Activated CD4-positive, alpha-beta memory T cell treated with anti-CD3 and anti-CD28 coated beads, Interleukin-2, amount 10 ng/mL, durations not matched to agents 7 days and 5 days (primary cell): Measurements from ENCODE around the gene FHOD3. TPM values are rescaled to one million over a fixed set of nuclear protein-coding genes. Genes with fewer than 3 reads are reported as not detected.
"Not testable (repeated sequence)": the region's sequence is repeated elsewhere in the genome, so short reads cannot be mapped to it uniquely, and the experiment has no call there.

Experiments
- CTCF ChIA-PET: fragments of 350-600 bp; sonication (Branson Sonifier 250); formaldehyde crosslinking; loops from one replicate; lab custom pipeline; 2021; ENCODE audit warnings: antibody characterized with exemption, inconsistent platforms; lab: Charles Lee
- POLR2A ChIA-PET: fragments of 350-600 bp; sonication (Branson Sonifier 250); formaldehyde crosslinking; loops from one replicate; lab custom pipeline; 2021; ENCODE audit warnings: antibody characterized with exemption; lab: Charles Lee
- DNase-seq: peaks from one replicate; pipeline ENCODE4 v3.0.0-alpha.2; 2020
- H3K27ac Mint-ChIP-seq: one replicate; pipeline ENCODE4 v1.8.0; 2021; ENCODE audit warnings: mild to moderate bottlenecking, mixed read lengths
- H3K27me3 Mint-ChIP-seq: one replicate; pipeline ENCODE4 v1.8.0; 2021; ENCODE audit warnings: mixed read lengths
- H3K36me3 Mint-ChIP-seq: one replicate; pipeline ENCODE4 v1.8.0; 2021; ENCODE audit warnings: low read depth, mixed read lengths
- H3K4me1 Mint-ChIP-seq: one replicate; pipeline ENCODE4 v1.8.0; 2021; ENCODE audit warnings: mixed read lengths
- H3K4me3 Mint-ChIP-seq: one replicate; pipeline ENCODE4 v1.8.0; 2021; ENCODE audit warnings: mild to moderate bottlenecking, mixed read lengths
- H3K9me3 Mint-ChIP-seq: one replicate; pipeline ENCODE4 v1.8.0; 2021; ENCODE audit warnings: mixed read lengths
- total RNA-seq, 2 experiments: library from RNA; stranded (reverse); gene quantifications; one replicate each; pipeline ENCODE4 v1.2.3, GENCODE V29; 2021

Gene FHOD3
- total RNA-seq, 2 experiments from 2014 or later = not detected

GRCh38 chr18:36717422-36718110 is 420.1 kb downstream of the FHOD3 start:
- Mint-ChIP-seq H3K4me1 (no peaks in the 10 kb centered on the region), H3K27me3 (peaks cover 7% of the 10 kb centered on the region), H3K9me3 (no peaks in the 10 kb centered on the region), H3K4me3 (no peak overlapping the region), H3K36me3 (no peaks in the 10 kb centered on the region), H3K27ac (no peak overlapping the region)
- CTCF ChIA-PET = no interaction called here
- no peak for DNase-seq
- POLR2A ChIA-PET = no interaction called here

- Mint-ChIP-seq H3K36me3 (no peaks in the 10 kb centered on the region), H3K27me3 (peaks cover 6% of the 10 kb centered on the region), H3K4me1 (no peaks in the 10 kb centered on the region), H3K4me3 (no peak overlapping the region), H3K9me3 (no peaks in the 10 kb centered on the region), H3K27ac (no peak overlapping the region)
- CTCF ChIA-PET = no interaction called here
- POLR2A ChIA-PET = no interaction called here
- no peak for DNase-seq
Observed at GRCh38 chr18:36718705-36719328, 421.3 kb downstream of the FHOD3 start.

- ChIA-PET POLR2A (no interaction called here), CTCF (interaction anchor here (0.6 kb wide), 1 partner anchor 608 kb away, joined by 3 read pairs; no protein-coding TSS in a partner anchor)
- H3K4me3 Mint-ChIP-seq = no peak overlapping the region
- no peaks in the 10 kb centered on the region for H3K9me3 Mint-ChIP-seq
- H3K27ac Mint-ChIP-seq = no peak overlapping the region
- H3K36me3 Mint-ChIP-seq = no peaks in the 10 kb centered on the region
- H3K27me3 Mint-ChIP-seq = peaks cover 4% of the 10 kb centered on the region
- H3K4me1 Mint-ChIP-seq = no peaks in the 10 kb centered on the region
- DNase-seq = no peak
Observed at GRCh38 chr18:36719630-36720029, 422.1 kb downstream of the FHOD3 start.

- H3K36me3 Mint-ChIP-seq, DNase-seq, H3K27me3 Mint-ChIP-seq, POLR2A ChIA-PET, H3K27ac Mint-ChIP-seq, CTCF ChIA-PET, H3K4me3 Mint-ChIP-seq, H3K9me3 Mint-ChIP-seq, H3K4me1 Mint-ChIP-seq: not testable (repeated sequence)
Observed at GRCh38 chr18:36721351-36721750, 423.8 kb downstream of the FHOD3 start.

DNA sequence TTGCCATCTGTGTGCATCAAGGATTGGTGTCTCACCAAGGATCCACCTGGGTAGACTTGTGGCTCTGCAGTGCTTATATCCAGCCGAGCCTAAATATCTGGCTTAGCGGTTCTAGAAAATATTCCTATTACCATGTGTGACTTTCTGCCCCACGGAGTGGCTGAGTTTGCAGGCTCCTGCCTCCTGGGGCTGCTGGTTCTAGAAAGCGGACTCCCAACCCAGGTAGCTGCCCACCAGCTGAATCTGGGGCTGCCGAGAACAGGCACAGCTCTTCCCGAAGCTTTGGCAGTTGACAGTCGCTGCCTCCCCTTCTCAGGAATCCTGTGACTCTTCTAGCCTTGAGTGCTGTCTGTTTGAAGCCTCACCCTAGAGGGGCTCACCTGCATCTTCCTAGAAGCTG is 426.7 kb downstream of the FHOD3 start:
- Mint-ChIP-seq H3K4me1 (no peaks in the 10 kb centered on the region), H3K9me3 (no peaks in the 10 kb centered on the region), H3K4me3 (no peak overlapping the region), H3K27ac (no peak overlapping the region), H3K27me3 (peaks cover 10% of the 10 kb centered on the region), H3K36me3 (no peaks in the 10 kb centered on the region)
- ChIA-PET POLR2A (no interaction called here), CTCF (no interaction called here)
- DNase-seq = no peak

- H3K27ac Mint-ChIP-seq = no peak overlapping the region
- H3K4me3 Mint-ChIP-seq = no peak overlapping the region
- H3K27me3 Mint-ChIP-seq = peaks cover 9% of the 10 kb centered on the region
- no peak for DNase-seq
- POLR2A ChIA-PET = no interaction called here
- no peaks in the 10 kb centered on the region for H3K9me3 Mint-ChIP-seq
- no peaks in the 10 kb centered on the region for H3K4me1 Mint-ChIP-seq
- CTCF ChIA-PET = no interaction called here
- H3K36me3 Mint-ChIP-seq = no peaks in the 10 kb centered on the region
Observed at GRCh38 chr18:36724591-36725001, 427.1 kb downstream of the FHOD3 start.

GRCh38 chr18:36728345-36728744 is 430.8 kb downstream of the FHOD3 start:
- Mint-ChIP-seq H3K27ac (no peak overlapping the region), H3K9me3 (no peaks in the 10 kb centered on the region), H3K4me1 (no peaks in the 10 kb centered on the region), H3K27me3 (peaks cover 6% of the 10 kb centered on the region), H3K36me3 (no peaks in the 10 kb centered on the region), H3K4me3 (no peak overlapping the region)
- ChIA-PET CTCF (interaction anchor here (3.4 kb wide), 1 partner anchor 41 kb away, joined by 10 read pairs; no protein-coding TSS in a partner anchor), POLR2A (no interaction called here)
- no peak for DNase-seq

DNA sequence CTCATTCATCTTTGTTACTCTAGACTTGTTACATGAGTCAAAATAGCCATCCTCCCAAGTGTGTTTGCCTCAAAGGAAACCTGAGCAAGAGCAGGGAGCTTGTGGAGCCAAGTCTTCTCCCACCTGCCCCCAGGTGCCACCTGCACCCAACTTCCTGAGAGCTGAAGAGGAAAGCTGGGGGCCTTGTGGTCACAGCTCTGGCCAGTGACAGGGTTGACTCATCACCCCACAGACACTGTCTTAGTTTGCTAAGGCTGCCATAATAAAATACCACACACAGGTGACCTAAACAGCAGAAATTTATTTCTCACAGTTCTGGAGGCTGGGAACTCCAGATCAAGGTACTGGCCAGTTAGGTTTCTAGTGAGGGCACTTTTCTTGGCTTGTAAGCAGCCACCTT is 431.7 kb downstream of the FHOD3 start:
- no peak overlapping the region for H3K27ac Mint-ChIP-seq
- DNase-seq = no peak
- ChIA-PET CTCF (interaction anchor here (3.4 kb wide), 1 partner anchor 41 kb away, joined by 10 read pairs; no protein-coding TSS in a partner anchor), POLR2A (no interaction called here)
- no peaks in the 10 kb centered on the region for H3K9me3 Mint-ChIP-seq
- no peaks in the 10 kb centered on the region for H3K4me1 Mint-ChIP-seq
- peaks cover 6% of the 10 kb centered on the region for H3K27me3 Mint-ChIP-seq
- H3K4me3 Mint-ChIP-seq = no peak overlapping the region
- H3K36me3 Mint-ChIP-seq = no peaks in the 10 kb centered on the region

DNA sequence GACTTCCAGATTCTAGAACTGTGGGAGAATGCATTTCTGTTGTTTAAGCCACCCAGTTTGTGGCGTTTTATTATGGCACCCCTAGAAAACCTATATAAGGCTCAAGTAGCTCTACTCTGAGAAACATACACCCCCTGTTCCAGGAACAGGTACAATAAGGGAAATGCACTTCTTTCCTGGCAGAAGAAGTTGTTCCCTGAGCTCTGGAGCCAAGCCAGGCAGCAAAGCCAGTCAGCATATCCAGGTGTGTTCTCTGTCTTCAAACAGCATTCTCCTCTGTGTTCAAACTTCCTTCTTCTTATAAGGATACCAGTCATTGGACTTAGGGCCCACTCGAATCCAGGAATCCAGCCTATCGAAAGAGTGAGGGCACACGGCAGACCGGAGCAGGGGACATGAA is 434.8 kb downstream of the FHOD3 start:
- Mint-ChIP-seq H3K36me3 (no peaks in the 10 kb centered on the region), H3K27me3 (peaks cover 3% of the 10 kb centered on the region), H3K4me1 (no peaks in the 10 kb centered on the region), H3K4me3 (no peak overlapping the region), H3K9me3 (no peaks in the 10 kb centered on the region), H3K27ac (no peak overlapping the region)
- ChIA-PET CTCF (no interaction called here), POLR2A (no interaction called here)
- no peak for DNase-seq

- no peaks in the 10 kb centered on the region for H3K36me3 Mint-ChIP-seq
- H3K27me3 Mint-ChIP-seq = peaks cover 4% of the 10 kb centered on the region
- CTCF ChIA-PET = no interaction called here
- DNase-seq = no peak
- H3K9me3 Mint-ChIP-seq = no peaks in the 10 kb centered on the region
- no peak overlapping the region for H3K4me3 Mint-ChIP-seq
- no peak overlapping the region for H3K27ac Mint-ChIP-seq
- POLR2A ChIA-PET = no interaction called here
- no peaks in the 10 kb centered on the region for H3K4me1 Mint-ChIP-seq
Observed at GRCh38 chr18:36733150-36733549, 435.6 kb downstream of the FHOD3 start.

DNA sequence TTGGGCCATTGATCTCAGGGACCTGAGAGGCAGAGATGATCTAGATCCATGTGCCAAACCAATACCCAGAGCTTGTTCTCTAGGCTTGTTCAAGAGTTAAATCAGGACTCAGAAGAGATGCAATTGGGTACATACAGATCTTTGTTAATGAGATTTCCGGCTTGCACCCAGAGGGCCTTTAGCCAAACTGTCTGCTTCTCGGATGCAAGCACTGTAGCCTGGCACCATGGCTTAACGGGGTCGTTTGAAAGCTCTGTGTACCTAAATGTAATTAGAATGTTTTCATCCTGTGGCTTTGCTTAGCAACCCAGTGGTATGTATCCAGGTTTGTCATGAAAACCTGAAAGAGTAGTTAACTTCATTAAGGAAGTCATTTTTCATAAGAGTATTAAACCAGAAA is 437.1 kb downstream of the FHOD3 start:
- Mint-ChIP-seq H3K4me1 (no peaks in the 10 kb centered on the region), H3K27me3 (peaks cover 4% of the 10 kb centered on the region), H3K9me3 (no peaks in the 10 kb centered on the region), H3K36me3 (no peaks in the 10 kb centered on the region), H3K4me3 (no peak overlapping the region), H3K27ac (no peak overlapping the region)
- POLR2A ChIA-PET = no interaction called here
- CTCF ChIA-PET = no interaction called here
- no peak for DNase-seq

DNA sequence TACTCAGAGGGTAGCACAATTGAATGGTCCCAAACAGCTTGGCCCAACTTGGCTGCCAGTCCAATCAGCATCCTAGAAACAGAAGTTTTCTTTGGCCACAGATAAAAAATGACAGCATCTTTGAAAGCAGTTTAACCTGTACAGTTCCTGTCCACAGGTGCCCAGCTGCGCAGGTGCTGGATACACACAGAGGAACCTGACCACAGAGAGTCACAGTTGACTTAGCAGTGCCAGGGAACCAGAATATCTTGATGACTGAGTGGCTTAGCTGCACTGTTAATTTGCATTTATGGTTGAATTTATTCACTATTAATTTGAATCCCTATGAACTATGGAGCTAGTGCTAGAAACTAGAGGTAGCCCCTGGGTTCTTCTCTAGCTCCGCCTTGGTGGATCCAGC is 437.6 kb downstream of the FHOD3 start:
- Mint-ChIP-seq H3K27ac (no peak overlapping the region), H3K36me3 (no peaks in the 10 kb centered on the region), H3K9me3 (no peaks in the 10 kb centered on the region), H3K4me3 (no peak overlapping the region), H3K27me3 (peaks cover 4% of the 10 kb centered on the region), H3K4me1 (no peaks in the 10 kb centered on the region)
- CTCF ChIA-PET = no interaction called here
- no peak for DNase-seq
- POLR2A ChIA-PET = no interaction called here

GRCh38 chr18:36736094-36736493 is 438.6 kb downstream of the FHOD3 start:
- no peak overlapping the region for H3K4me3 Mint-ChIP-seq
- DNase-seq = no peak
- H3K27me3 Mint-ChIP-seq = peaks cover 7% of the 10 kb centered on the region
- no peaks in the 10 kb centered on the region for H3K4me1 Mint-ChIP-seq
- H3K9me3 Mint-ChIP-seq = no peaks in the 10 kb centered on the region
- POLR2A ChIA-PET = no interaction called here
- no peak overlapping the region for H3K27ac Mint-ChIP-seq
- no peaks in the 10 kb centered on the region for H3K36me3 Mint-ChIP-seq
- CTCF ChIA-PET = no interaction called here

GRCh38 chr18:36737316-36737715 is 439.8 kb downstream of the FHOD3 start:
- CTCF ChIA-PET = interaction anchor here (1.1 kb wide), 1 partner anchor 32 kb away, joined by 3 read pairs; no protein-coding TSS in a partner anchor
- DNase-seq = no peak
- Mint-ChIP-seq H3K27ac (no peak overlapping the region), H3K4me3 (no peak overlapping the region), H3K27me3 (peaks cover 8% of the 10 kb centered on the region), H3K36me3 (no peaks in the 10 kb centered on the region), H3K9me3 (no peaks in the 10 kb centered on the region), H3K4me1 (no peaks in the 10 kb centered on the region)
- POLR2A ChIA-PET = no interaction called here
